ENCODE measurements around the gene UBXN2A. TPM values are rescaled to one million over a fixed set of nuclear protein-coding genes. Genes with fewer than 3 reads are reported as not detected.

Gene UBXN2A
- total and polyA plus RNA-seq, 4 donors: 18.9 to 34.6 (median 23.9) TPM

GRCh38 chr2:23912054-23912453 lies 28.2 kb upstream of the UBXN2A start:
- Histone ChIP-seq H3K36me3 (ENCODE audit: control insufficient read depth, insufficient read depth, low read length) (no peaks in the 10 kb centered on the region), H3K4me1 (ENCODE audit: control insufficient read depth, insufficient read depth, low read length) (no peaks in the 10 kb centered on the region), H3K27ac (ENCODE audit: low read depth, low read length) (no peak overlapping the region), H3K4me3 (ENCODE audit: low read depth, low read length) (no peak overlapping the region), H3K9me3 (ENCODE audit: control insufficient read depth, insufficient read depth, low read length) (no peaks in the 10 kb centered on the region), H3K27me3 (ENCODE audit: control insufficient read depth, insufficient read depth, low read length) (no peaks in the 10 kb centered on the region)
- no peak for DNase-seq (ENCODE audit: low read depth in 4 of 6, low spot score in 6 of 6)
- no CpG with 5 or more reads among the region's 3 CpGs for WGBS (ENCODE audit: insufficient coverage)

GRCh38 chr2:23915327-23915726 lies 24.9 kb upstream of the UBXN2A start:
- 100% methylated on average over 1 of the region's 7 CpGs for WGBS (ENCODE audit: insufficient coverage)
- no peaks in the 10 kb centered on the region for H3K36me3 ChIP-seq (ENCODE audit: control insufficient read depth, insufficient read depth, low read length)
- no peaks in the 10 kb centered on the region for H3K9me3 ChIP-seq (ENCODE audit: control insufficient read depth, insufficient read depth, low read length)
- no peak overlapping the region for H3K4me3 ChIP-seq (ENCODE audit: low read depth, low read length)
- H3K4me1 ChIP-seq (ENCODE audit: control insufficient read depth, insufficient read depth, low read length): no peaks in the 10 kb centered on the region
- no peak overlapping the region for H3K27ac ChIP-seq (ENCODE audit: low read depth, low read length)
- no peaks in the 10 kb centered on the region for H3K27me3 ChIP-seq (ENCODE audit: control insufficient read depth, insufficient read depth, low read length)
- no peak for DNase-seq (ENCODE audit: low read depth in 4 of 6, low spot score in 6 of 6)

- no peak overlapping the region for H3K27ac ChIP-seq (ENCODE audit: low read depth, low read length)
- DNase-seq (ENCODE audit: low read depth in 4 of 6, low spot score in 6 of 6): peak in 1 of 6 donors; percentile 51
These were observed 23.4 kb upstream of the UBXN2A start for GRCh38 chr2:23916727-23917405.

DNA sequence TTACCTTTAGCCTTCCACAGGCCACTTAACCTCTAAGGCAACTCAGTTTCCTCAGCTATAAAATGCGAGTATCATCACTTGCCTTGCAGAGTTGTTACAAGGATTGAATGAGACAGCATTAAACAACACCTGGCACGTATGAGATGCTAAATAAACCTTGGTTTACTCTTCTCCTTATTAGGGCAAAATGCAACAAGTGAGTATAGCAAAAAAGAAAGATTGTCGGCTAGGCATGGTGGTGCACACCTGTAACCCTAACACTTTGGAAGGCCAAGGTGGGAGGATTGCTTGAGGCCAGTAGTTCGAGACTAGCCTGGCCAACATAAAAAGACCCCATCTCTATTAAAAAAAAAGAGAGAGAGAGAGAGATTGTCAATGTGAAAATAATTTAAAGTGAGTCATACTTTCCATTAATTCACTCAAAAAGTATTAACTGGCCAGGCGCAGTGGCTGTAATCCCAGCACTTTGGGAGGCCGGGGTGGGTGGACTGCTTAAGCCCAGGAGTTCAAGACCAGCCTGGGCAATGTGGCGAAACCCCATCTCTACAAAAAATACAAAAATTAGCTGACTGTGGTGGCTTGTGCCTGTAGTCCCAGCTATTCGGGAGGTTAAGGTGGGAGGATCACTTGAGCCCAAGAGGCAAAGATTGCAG lies 21.3 kb upstream of the UBXN2A start:
- WGBS (ENCODE audit: insufficient coverage): 100% methylated on average over 1 of the region's 8 CpGs
- H3K27me3 ChIP-seq (ENCODE audit: control insufficient read depth, insufficient read depth, low read length): no peaks in the 10 kb centered on the region
- no peak for DNase-seq (ENCODE audit: low read depth in 4 of 6, low spot score in 6 of 6)
- no peaks in the 10 kb centered on the region for H3K4me1 ChIP-seq (ENCODE audit: control insufficient read depth, insufficient read depth, low read length)
- H3K9me3 ChIP-seq (ENCODE audit: control insufficient read depth, insufficient read depth, low read length): no peaks in the 10 kb centered on the region
- no peak overlapping the region for H3K27ac ChIP-seq (ENCODE audit: low read depth, low read length)
- no peaks in the 10 kb centered on the region for H3K36me3 ChIP-seq (ENCODE audit: control insufficient read depth, insufficient read depth, low read length)
- H3K4me3 ChIP-seq (ENCODE audit: low read depth, low read length): no peak overlapping the region

More at GRCh38 chr2:23916727-23917405, 23.4 kb upstream of the UBXN2A start:
- H3K4me1 ChIP-seq (ENCODE audit: control insufficient read depth, insufficient read depth, low read length): no peaks in the 10 kb centered on the region
- no peaks in the 10 kb centered on the region for H3K36me3 ChIP-seq (ENCODE audit: control insufficient read depth, insufficient read depth, low read length)
- no CpG with 5 or more reads among the region's 3 CpGs for WGBS (ENCODE audit: insufficient coverage)
- no peak overlapping the region for H3K4me3 ChIP-seq (ENCODE audit: low read depth, low read length)
- no peaks in the 10 kb centered on the region for H3K9me3 ChIP-seq (ENCODE audit: control insufficient read depth, insufficient read depth, low read length)
- H3K27me3 ChIP-seq (ENCODE audit: control insufficient read depth, insufficient read depth, low read length): no peaks in the 10 kb centered on the region

- H3K4me1 ChIP-seq (ENCODE audit: control insufficient read depth, insufficient read depth, low read length): peaks cover 13% of the 10 kb centered on the region
- H3K4me3 ChIP-seq (ENCODE audit: low read depth, low read length): peak overlapping the region; percentile 86
- DNase-seq (ENCODE audit: low read depth in 4 of 6, low spot score in 6 of 6): no peak
- H3K36me3 ChIP-seq (ENCODE audit: control insufficient read depth, insufficient read depth, low read length): peaks cover 3% of the 10 kb centered on the region
- no peaks in the 10 kb centered on the region for H3K9me3 ChIP-seq (ENCODE audit: control insufficient read depth, insufficient read depth, low read length)
- H3K27ac ChIP-seq (ENCODE audit: low read depth, low read length): peak overlapping the region; percentile 97
- H3K27me3 ChIP-seq (ENCODE audit: control insufficient read depth, insufficient read depth, low read length): no peaks in the 10 kb centered on the region
- WGBS (ENCODE audit: insufficient coverage): no CpG with 5 or more reads among the region's 7 CpGs
These were observed 15.5 kb upstream of the UBXN2A start for GRCh38 chr2:23924589-23925359.

GRCh38 chr2:23925702-23926289 lies 14.5 kb upstream of the UBXN2A start:
- H3K27ac ChIP-seq (ENCODE audit: low read depth, low read length): peak overlapping the region; percentile 97
- H3K36me3 ChIP-seq (ENCODE audit: control insufficient read depth, insufficient read depth, low read length): peaks cover 3% of the 10 kb centered on the region
- H3K9me3 ChIP-seq (ENCODE audit: control insufficient read depth, insufficient read depth, low read length): no peaks in the 10 kb centered on the region
- DNase-seq (ENCODE audit: low read depth in 4 of 6, low spot score in 6 of 6): peak in 2 of 6 donors; percentile 67 to 78
- no peaks in the 10 kb centered on the region for H3K27me3 ChIP-seq (ENCODE audit: control insufficient read depth, insufficient read depth, low read length)
- H3K4me1 ChIP-seq (ENCODE audit: control insufficient read depth, insufficient read depth, low read length): peaks cover 13% of the 10 kb centered on the region
- 0% methylated on average over 11 of the region's 13 CpGs for WGBS (ENCODE audit: insufficient coverage)
- peak overlapping the region; percentile 86 for H3K4me3 ChIP-seq (ENCODE audit: low read depth, low read length)

DNA sequence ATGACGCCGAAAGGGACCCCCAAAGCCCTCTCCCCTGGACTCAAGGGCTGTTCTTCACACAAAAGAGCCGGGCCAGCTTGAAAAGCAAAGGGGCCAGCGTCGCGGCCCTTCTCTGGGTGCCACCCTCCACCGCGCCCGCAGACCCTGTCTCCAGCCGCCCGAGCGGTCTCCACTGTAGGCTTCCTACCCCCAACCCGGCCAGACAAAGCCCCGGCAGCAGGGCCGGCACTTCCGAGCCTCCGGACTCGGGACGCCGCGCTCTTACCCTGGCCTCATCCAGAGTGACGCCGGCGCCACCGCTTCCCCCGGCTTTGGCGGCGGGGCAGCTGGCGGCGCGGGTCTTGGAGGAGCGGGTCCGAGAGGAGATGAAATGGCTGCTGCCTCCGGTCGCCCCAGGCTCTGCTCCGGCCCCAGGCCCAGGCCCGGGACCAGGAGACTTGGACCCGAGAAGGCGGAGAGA lies 13.9 kb upstream of the UBXN2A start:
- Histone ChIP-seq H3K27ac (ENCODE audit: low read depth, low read length) (peak overlapping the region; percentile 97), H3K9me3 (ENCODE audit: control insufficient read depth, insufficient read depth, low read length) (no peaks in the 10 kb centered on the region), H3K4me1 (ENCODE audit: control insufficient read depth, insufficient read depth, low read length) (peaks cover 13% of the 10 kb centered on the region), H3K4me3 (ENCODE audit: low read depth, low read length) (peak overlapping the region; percentile 86), H3K36me3 (ENCODE audit: control insufficient read depth, insufficient read depth, low read length) (peaks cover 8% of the 10 kb centered on the region), H3K27me3 (ENCODE audit: control insufficient read depth, insufficient read depth, low read length) (no peaks in the 10 kb centered on the region)
- DNase-seq (ENCODE audit: low read depth in 4 of 6, low spot score in 6 of 6): no peak
- WGBS (ENCODE audit: insufficient coverage): 0% methylated on average over 39 of the region's 39 CpGs

DNA sequence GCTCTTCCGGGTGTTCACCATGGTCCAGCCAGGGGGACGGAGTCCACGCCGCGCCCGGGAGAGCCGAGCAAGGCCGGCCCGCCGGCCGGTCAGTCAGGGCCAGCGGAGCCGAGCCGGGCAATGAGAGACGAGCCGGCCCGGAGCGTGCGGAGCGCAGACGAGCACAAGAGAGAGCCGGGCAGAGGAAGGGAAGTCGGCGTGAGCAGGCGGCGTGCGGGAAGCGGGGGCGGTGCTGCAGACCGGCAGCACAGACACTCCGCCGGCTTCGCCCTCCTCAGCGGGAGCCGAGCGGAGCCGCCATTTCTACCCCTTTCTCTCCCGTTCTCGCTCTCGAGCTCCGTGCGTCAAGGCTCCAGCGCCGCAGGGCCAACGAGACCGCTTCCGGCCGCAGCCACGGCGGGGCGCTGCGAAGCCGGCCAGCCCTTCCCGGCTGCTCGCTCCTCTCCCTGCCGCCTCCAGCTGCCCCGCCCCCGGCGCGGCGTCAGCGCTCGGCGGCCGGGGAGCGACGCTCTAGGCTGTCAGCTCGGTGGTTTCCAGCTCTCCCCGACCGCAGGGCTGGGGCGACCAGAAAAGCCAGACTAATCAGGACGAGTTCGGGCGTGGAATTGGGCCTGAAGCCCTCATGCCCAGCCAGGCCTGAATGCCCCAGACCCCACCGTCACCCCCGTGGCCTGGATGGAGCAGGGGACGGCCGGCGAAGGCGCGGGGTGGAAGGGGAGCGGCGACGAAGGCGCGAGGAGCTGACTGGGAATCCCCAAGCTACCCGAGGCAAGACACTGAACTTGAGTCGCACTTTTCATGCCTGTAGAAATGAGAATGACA lies 13.3 kb upstream of the UBXN2A start, which contains the start of gene ATAD2B:
Gene ATAD2B (minus strand): TSS at position 374 of the 822 bp plus-strand sequence. CDS start 353 bp downstream, at position 21.
- peaks cover 13% of the 10 kb centered on the region for H3K4me1 ChIP-seq (ENCODE audit: control insufficient read depth, insufficient read depth, low read length)

More for the DNA sequence above, 13.3 kb upstream of the UBXN2A start, which contains the start of gene ATAD2B:
- WGBS (ENCODE audit: insufficient coverage): under 1% methylated on average over 85 of the region's 88 CpGs
- Histone ChIP-seq H3K4me3 (ENCODE audit: low read depth, low read length) (peak within 1 kb of the TSS; percentile 86), H3K9me3 (ENCODE audit: control insufficient read depth, insufficient read depth, low read length) (no peaks in the 10 kb centered on the region), H3K27ac (ENCODE audit: low read depth, low read length) (peak within 1 kb of the TSS; percentile 98), H3K27me3 (ENCODE audit: control insufficient read depth, insufficient read depth, low read length) (no peaks in the 10 kb centered on the region), H3K36me3 (ENCODE audit: control insufficient read depth, insufficient read depth, low read length) (peaks cover 8% of the 10 kb centered on the region)
- DNase-seq (ENCODE audit: low read depth in 4 of 6, low spot score in 6 of 6): peak; percentile 90 to 99 (median 95)
